Measurements from ENCODE around the gene ANKS1A. TPM values are rescaled to one million over a fixed set of nuclear protein-coding genes. Genes with fewer than 3 reads are reported as not detected.

ANKS1A gene
- total RNA-seq, 3 donors from 2014 or later (not counting 1 experiment from before 2014, with no cell fraction given) = 10.4 to 11.5 (median 10.9) TPM

- peaks cover 0 to 4% of the 10 kb centered on the region in 2 donors for H3K4me1 Mint-ChIP-seq
- Histone ChIP-seq H3K36me3 (ENCODE audit: control insufficient read depth, insufficient read depth, low read length) (peaks cover 12% of the 10 kb centered on the region), H3K4me3 (ENCODE audit: low read length) (no peak overlapping the region), H3K27me3 (ENCODE audit: control insufficient read depth, insufficient read depth, low read length) (no peaks in the 10 kb centered on the region), H3K9me3 (ENCODE audit: control insufficient read depth, insufficient read depth, low read length) (no peaks in the 10 kb centered on the region), H3K27ac (ENCODE audit: low read length) (no peak overlapping the region), H3K4me1 (ENCODE audit: control insufficient read depth, insufficient read depth, low read length) (no peaks in the 10 kb centered on the region)
- DNase-seq (no peak), ATAC-seq (no peak)
- no peak overlapping the region for H3K4me3 Mint-ChIP-seq
- H3K27me3 Mint-ChIP-seq (ENCODE audit: low read depth in 2 of 2) = no peaks in the 10 kb centered on the region
- intact Hi-C loops (cut with micrococcal nuclease) = no loop called here
- H3K27ac Mint-ChIP-seq = no peak overlapping the region
- H3K9me3 Mint-ChIP-seq = no peaks in the 10 kb centered on the region
- no peaks in the 10 kb centered on the region for H3K36me3 Mint-ChIP-seq
- no peak for TF ChIP-seq CTCF (IDR thresholded peaks at IDR 0.05)
- WGBS (ENCODE audit: insufficient coverage) = 95% methylated on average over 13 of the region's 16 CpGs
Measured at GRCh38 chr6:35061651-35062410, 172.8 kb downstream of the ANKS1A start.

GRCh38 chr6:35062676-35063574 lies 173.9 kb downstream of the ANKS1A start:
- no peak overlapping the region for H3K4me3 ChIP-seq (ENCODE audit: low read length)
- ATAC-seq (no peak), DNase-seq (no peak)
- intact Hi-C loops (cut with micrococcal nuclease) = no loop called here
- H3K4me1 Mint-ChIP-seq = peaks cover 0 to 4% of the 10 kb centered on the region in 2 donors
- no peaks in the 10 kb centered on the region for H3K9me3 ChIP-seq (ENCODE audit: control insufficient read depth, insufficient read depth, low read length)
- H3K36me3 ChIP-seq (ENCODE audit: control insufficient read depth, insufficient read depth, low read length) = peaks cover 12% of the 10 kb centered on the region
- H3K36me3 Mint-ChIP-seq = no peaks in the 10 kb centered on the region
- 56% methylated on average over 11 of the region's 14 CpGs for WGBS (ENCODE audit: insufficient coverage)
- no peak overlapping the region for H3K4me3 Mint-ChIP-seq
- no peaks in the 10 kb centered on the region for H3K27me3 ChIP-seq (ENCODE audit: control insufficient read depth, insufficient read depth, low read length)
- H3K4me1 ChIP-seq (ENCODE audit: control insufficient read depth, insufficient read depth, low read length) = no peaks in the 10 kb centered on the region
- H3K27ac ChIP-seq (ENCODE audit: low read length) = no peak overlapping the region
- H3K27ac Mint-ChIP-seq = no peak overlapping the region
- no peaks in the 10 kb centered on the region for H3K9me3 Mint-ChIP-seq
- no peak for TF ChIP-seq CTCF (IDR thresholded peaks at IDR 0.05)
- H3K27me3 Mint-ChIP-seq (ENCODE audit: low read depth in 2 of 2) = no peaks in the 10 kb centered on the region

GRCh38 chr6:35063701-35064280 lies 174.7 kb downstream of the ANKS1A start:
- TF ChIP-seq CTCF (IDR thresholded peaks at IDR 0.05) = no peak
- no peaks in the 10 kb centered on the region for H3K27me3 Mint-ChIP-seq (ENCODE audit: low read depth in 2 of 2)
- H3K9me3 ChIP-seq (ENCODE audit: control insufficient read depth, insufficient read depth, low read length) = no peaks in the 10 kb centered on the region
- no peaks in the 10 kb centered on the region for H3K9me3 Mint-ChIP-seq
- H3K36me3 ChIP-seq (ENCODE audit: control insufficient read depth, insufficient read depth, low read length) = peaks cover 12% of the 10 kb centered on the region
- H3K4me1 ChIP-seq (ENCODE audit: control insufficient read depth, insufficient read depth, low read length) = no peaks in the 10 kb centered on the region
- 82% methylated on average over 11 of the region's 11 CpGs for WGBS (ENCODE audit: insufficient coverage)
- H3K27me3 ChIP-seq (ENCODE audit: control insufficient read depth, insufficient read depth, low read length) = no peaks in the 10 kb centered on the region
- H3K36me3 Mint-ChIP-seq = no peaks in the 10 kb centered on the region
- peaks cover 0 to 4% of the 10 kb centered on the region in 2 donors for H3K4me1 Mint-ChIP-seq
- no peak overlapping the region for H3K4me3 Mint-ChIP-seq
- DNase-seq = no peak
- no peak overlapping the region for H3K4me3 ChIP-seq (ENCODE audit: low read length)
- no peak for ATAC-seq
- H3K27ac Mint-ChIP-seq = no peak overlapping the region
- intact Hi-C loops (cut with micrococcal nuclease) = no loop called here
- no peak overlapping the region for H3K27ac ChIP-seq (ENCODE audit: low read length)

Data from natural killer cell (primary cell).